Uterus (tissue), 4 donors: ENCODE results near the gene MCTP1. TPM values are rescaled to one million over a fixed set of nuclear protein-coding genes. Genes with fewer than 3 reads are reported as not detected.

Experiments
- DNase-seq, 2 donors: peaks; one replicate each; pipeline ENCODE4 v3.0.0-alpha.2; 2019 to 2020
- H3K27ac ChIP-seq, 2 donors: fragments of 200-600 bp; sonication (generic); 1 replicate in 1 of 2; 2 replicates in 1 of 2; pipeline ENCODE4 v1.5.1; 2016 to 2018
- H3K27me3 ChIP-seq, 2 donors: fragments of 200-600 bp; sonication (generic); one replicate each; pipeline ENCODE4 v1.5.1; 2018 to 2019; ENCODE audit warnings: control low read depth in 1 of 2
- H3K36me3 ChIP-seq, 2 donors: fragments of 200-600 bp; sonication (generic); one replicate each; pipeline ENCODE4 v1.5.1; 2019; ENCODE audit warnings: control low read depth in 1 of 2
- H3K4me1 ChIP-seq, 2 donors: fragments of 200-600 bp; sonication (generic); one replicate each; pipeline ENCODE4 v1.5.1; 2018 to 2019; ENCODE audit warnings: control low read depth in 1 of 2
- H3K4me3 ChIP-seq, 2 donors: fragments of 200-600 bp; sonication (generic); 1 replicate in 1 of 2; 2 replicates in 1 of 2; pipeline ENCODE4 v1.5.1; 2018 to 2019; ENCODE audit warnings: mild to moderate bottlenecking in 1 of 2
- H3K9me3 ChIP-seq, 2 donors: fragments of 200-600 bp; sonication (generic); one replicate each; pipeline ENCODE4 v1.5.1; 2019; ENCODE audit warnings: control low read depth in 1 of 2
- CTCF ChIP-seq, 4 experiments: fragments of 200-600 bp in 2 of 4; fragments of 450-650 bp in 2 of 4; sonication (generic) in 2 of 4; IDR thresholded peaks; one replicate each; pipeline ENCODE4 v1.5.1; 2016 to 2019; ENCODE audit warnings: antibody characterized with exemption in 4 of 4, mild to moderate bottlenecking in 2 of 4, moderate library complexity in 1 of 4
- POLR2A ChIP-seq, 2 donors: fragments of 450-650 bp; IDR thresholded peaks; one replicate each; pipeline ENCODE4 v1.6.1; 2016; ENCODE audit warnings: antibody characterized with exemption in 2 of 2, mild to moderate bottlenecking in 1 of 2, moderate library complexity in 1 of 2
- intact Hi-C: fragments of 100-400 bp; cut with DNase I; formaldehyde crosslinking; loops from one replicate; pipeline ENCODE4 v1.15.1; 2023; ENCODE audit warnings: low total_unique reads
- total RNA-seq, 4 donors: library from RNA; depleted of rRNA in 3 of 4; stranded (reverse); fragments of >200 nt in 3 of 4; gene quantifications; one replicate each; pipeline versions ENCODE4 v1.1.0 to v1.2.4, GENCODE V29; 2014 to 2023
- donor health status: DM: yes; HTN: yes; CAD: no.

MCTP1 gene
- total RNA-seq, 4 donors from 2014 or later, result 25.3 to 114 (median 27.6) TPM

GRCh38 chr5:94778299-94778698 lies 506.6 kb downstream of the MCTP1 start:
- TF ChIP-seq CTCF (IDR thresholded peaks at IDR 0.05) (no peak), POLR2A (IDR thresholded peaks at IDR 0.05) (no peak)
- Histone ChIP-seq H3K27ac (peak overlapping the region; percentile 57 to 64), H3K27me3 (no peaks in the 10 kb centered on the region), H3K9me3 (no peaks in the 10 kb centered on the region), H3K36me3 (no peaks in the 10 kb centered on the region), H3K4me1 (no peaks in the 10 kb centered on the region), H3K4me3 (no peak overlapping the region)
- no peak for DNase-seq
- intact Hi-C loops, result no loop called here

GRCh38 chr5:94777056-94777880 lies 507.6 kb downstream of the MCTP1 start:
- Histone ChIP-seq H3K4me3 (no peak overlapping the region), H3K4me1 (no peaks in the 10 kb centered on the region), H3K27me3 (no peaks in the 10 kb centered on the region), H3K36me3 (no peaks in the 10 kb centered on the region), H3K9me3 (no peaks in the 10 kb centered on the region), H3K27ac (peak overlapping the region; percentile 57 to 64)
- no peak for DNase-seq
- intact Hi-C loops, result no loop called here
- TF ChIP-seq CTCF (IDR thresholded peaks at IDR 0.05) (no peak), POLR2A (IDR thresholded peaks at IDR 0.05) (no peak)

- H3K27me3 ChIP-seq, result no peaks in the 10 kb centered on the region
- H3K36me3 ChIP-seq, result no peaks in the 10 kb centered on the region
- TF ChIP-seq CTCF (IDR thresholded peaks at IDR 0.05) (no peak), POLR2A (IDR thresholded peaks at IDR 0.05) (no peak)
- H3K9me3 ChIP-seq, result no peaks in the 10 kb centered on the region
- no peaks in the 10 kb centered on the region for H3K4me1 ChIP-seq
- intact Hi-C loops, result no loop called here
- no peak overlapping the region for H3K4me3 ChIP-seq
- peak overlapping the region in 1 of 2 donors; percentile 35 for H3K27ac ChIP-seq
- DNase-seq, result no peak
Measured at GRCh38 chr5:94776167-94776566, 508.7 kb downstream of the MCTP1 start.

GRCh38 chr5:94775088-94775487 lies 509.8 kb downstream of the MCTP1 start:
- Histone ChIP-seq H3K4me3 (no peak overlapping the region), H3K36me3 (no peaks in the 10 kb centered on the region), H3K27me3 (no peaks in the 10 kb centered on the region), H3K4me1 (no peaks in the 10 kb centered on the region), H3K9me3 (no peaks in the 10 kb centered on the region), H3K27ac (no peak overlapping the region)
- intact Hi-C loops, result no loop called here
- TF ChIP-seq POLR2A (IDR thresholded peaks at IDR 0.05) (no peak), CTCF (IDR thresholded peaks at IDR 0.05) (no peak)
- no peak for DNase-seq

- Histone ChIP-seq H3K4me1 (no peaks in the 10 kb centered on the region), H3K4me3 (no peak overlapping the region)
- intact Hi-C loops, result no loop called here
Measured at GRCh38 chr5:94771742-94772141, 513.2 kb downstream of the MCTP1 start.

More at GRCh38 chr5:94771742-94772141, 513.2 kb downstream of the MCTP1 start:
- no peaks in the 10 kb centered on the region for H3K9me3 ChIP-seq
- H3K27me3 ChIP-seq, result no peaks in the 10 kb centered on the region
- no peak for DNase-seq
- no peak overlapping the region for H3K27ac ChIP-seq
- no peaks in the 10 kb centered on the region for H3K36me3 ChIP-seq
- TF ChIP-seq POLR2A (IDR thresholded peaks at IDR 0.05) (no peak), CTCF (IDR thresholded peaks at IDR 0.05) (no peak)
